Uterus (tissue), 2 donors: Measurements from ENCODE around the gene KCNMB2.

Source experiments
- CTCF ChIP-seq, 4 experiments: fragments of 200-600 bp in 2 of 4; fragments of 450-650 bp in 2 of 4; sonication (generic) in 2 of 4; IDR thresholded peaks; one replicate each; pipeline ENCODE4 v1.5.1; 2016 to 2019; ENCODE audit warnings: antibody characterized with exemption in 4 of 4, mild to moderate bottlenecking in 2 of 4, moderate library complexity in 1 of 4
- POLR2A ChIP-seq, 2 donors: fragments of 450-650 bp; IDR thresholded peaks; one replicate each; pipeline ENCODE4 v1.6.1; 2016; ENCODE audit warnings: antibody characterized with exemption in 2 of 2, mild to moderate bottlenecking in 1 of 2, moderate library complexity in 1 of 2

- TF ChIP-seq CTCF (IDR thresholded peaks at IDR 0.05) (no peak), POLR2A (IDR thresholded peaks at IDR 0.05) (no peak)
These were observed 216.6 kb downstream of the KCNMB2 start for GRCh38 chr3:178752843-178753242.
